K562 (cell line): ENCODE results near the gene UBL3. TPM values are rescaled to one million over a fixed set of nuclear protein-coding genes. Genes with fewer than 3 reads are reported as not detected.

Experiments
- ATAC-seq: fragments of 200-7000 bp; cut with Tn5 transposase; 3 replicates; pipeline ENCODE4 v1.9.1; 2020; ENCODE audit warnings: moderate library complexity
- BruUV-seq: library from RNA; stranded (reverse); fragments of 400-500 nt; replicated peaks from 2 replicates; lab custom pipeline; 2021; lab: Mats Ljungman, UMichigan
- CTCF ChIA-PET: fragments of 300-600 bp; formaldehyde crosslinking; extraction: SDS; loops from one replicate; lab custom pipeline; 2021; ENCODE audit warnings: low intra/inter-chr PET ratio; lab: Yijun Ruan, JAX
- POLR2A ChIA-PET: fragments of 300-600, 350-650 bp; sonication (Branson Sonifier 250); formaldehyde crosslinking; extraction: SDS; loops from one replicate; lab custom pipeline; 2021; ENCODE audit warnings: antibody characterized with exemption, inconsistent platforms; lab: Yijun Ruan, JAX
- DNase-seq, 4 experiments: peaks; one replicate each; pipeline versions ENCODE4 v3.0.0 to v3.0.0-alpha.2; 2011 to 2018; ENCODE audit warnings: low spot score in 3 of 4, mixed read lengths in 3 of 4; ENCODE audit errors: extremely low read depth in 1 of 4
- FAIRE-seq: peaks from 2 replicates; lab custom pipeline; 2011; peaks lifted over from hg19 to GRCh38; lab: Jason Lieb, UNC
- H2AFZ ChIP-seq: 2 replicates; pipeline ENCODE4 v1.6.0; 2011; ENCODE audit warnings: low read depth, low read length, control low read depth, inconsistent platforms
- H3K27ac ChIP-seq: fragments of 200-600 bp; 3 replicates; pipeline ENCODE4 v1.8.0; 2011; ENCODE audit warnings: low read depth, mild to moderate bottlenecking, control low read depth, inconsistent platforms, low read length, moderate library complexity, mixed read lengths; ENCODE audit errors: extremely low read depth
- H3K27me3 ChIP-seq, 2 experiments: fragments of 300-600 bp in 1 of 2; 2 replicates in 1 of 2; 3 replicates in 1 of 2; pipeline versions ENCODE4 v1.6.0 to v1.8.0; 2011; ENCODE audit warnings: inconsistent platforms in 2 of 2, low read length in 2 of 2, mild to moderate bottlenecking in 1 of 2, mixed read lengths in 1 of 2, moderate library complexity in 1 of 2; ENCODE audit not compliant: control insufficient read depth in 2 of 2, insufficient read depth in 2 of 2
- H3K36me3 ChIP-seq: fragments of 300-600 bp; 3 replicates; pipeline ENCODE4 v1.8.0; 2011; ENCODE audit warnings: mild to moderate bottlenecking, low read length, inconsistent platforms; ENCODE audit not compliant: control insufficient read depth, insufficient read depth
- H3K4me1 ChIP-seq, 2 experiments: fragments of 200-600 bp in 1 of 2; replicated peaks in 1 of 2; 2 replicates in 1 of 2; 3 replicates in 1 of 2; pipeline versions ENCODE4 v1.5.1 to v1.8.0; 2011; ENCODE audit warnings: inconsistent platforms in 2 of 2, low read length in 2 of 2, mild to moderate bottlenecking in 1 of 2, mixed read lengths in 1 of 2, moderate library complexity in 1 of 2; ENCODE audit not compliant: control insufficient read depth in 2 of 2, insufficient read depth in 2 of 2
- H3K4me2 ChIP-seq: 2 replicates; pipeline ENCODE4 v1.6.1; 2011; ENCODE audit warnings: low read length, control low read depth, inconsistent platforms, mixed read lengths; ENCODE audit not compliant: insufficient read depth
- H3K4me3 ChIP-seq: fragments of 200-600 bp; sonication (generic), shearing (Covaris generic); 2 replicates; pipeline ENCODE4 v1.5.1; 2016; ENCODE audit warnings: control low read depth, inconsistent platforms
- H3K79me2 ChIP-seq: fragments of 200-600 bp; 3 replicates; pipeline ENCODE4 v1.8.0; 2011; ENCODE audit warnings: low read length, inconsistent platforms; ENCODE audit not compliant: control insufficient read depth, insufficient read depth
- H3K9ac ChIP-seq, 2 experiments: 2 replicates each; pipeline versions ENCODE4 v1.6.0 to v1.6.1; 2011; ENCODE audit warnings: low read depth in 2 of 2, low read length in 2 of 2, control low read depth in 1 of 2, inconsistent platforms in 1 of 2, mild to moderate bottlenecking in 1 of 2, mixed read lengths in 1 of 2; ENCODE audit not compliant: insufficient read depth in 1 of 2
- H3K9me1 ChIP-seq: one replicate; pipeline ENCODE4 v1.6.0; 2011; ENCODE audit warnings: inconsistent platforms, mild to moderate bottlenecking, low read length, moderate library complexity; ENCODE audit not compliant: control insufficient read depth, insufficient read depth
- H3K9me3 ChIP-seq: replicated peaks from 2 replicates; pipeline ENCODE4 v1.5.1; 2011; ENCODE audit warnings: low read depth, low read length, inconsistent platforms; ENCODE audit not compliant: control insufficient read depth, insufficient read depth
- H4K20me1 ChIP-seq: replicated peaks from 2 replicates; pipeline ENCODE4 v1.6.1; 2011; ENCODE audit warnings: low read length, inconsistent platforms, mixed read lengths; ENCODE audit not compliant: control insufficient read depth, insufficient read depth
- CC2D1A ChIP-seq: fragments of 450-650 bp; IDR thresholded peaks from 2 replicates; pipeline ENCODE4 v1.6.1; 2017; ENCODE audit warnings: mild to moderate bottlenecking
- FOXJ2 ChIP-seq: fragments of 200-800 bp; sonication (Bioruptor generic); IDR thresholded peaks from 2 replicates; pipeline ENCODE4 v1.6.1; 2016; ENCODE audit warnings: missing genetic modification characterization, missing compliant biosample characterization
- KAT8 ChIP-seq: fragments of 450-650 bp; IDR thresholded peaks from 2 replicates; pipeline ENCODE4 v1.6.1; 2016; ENCODE audit warnings: low read depth, mild to moderate bottlenecking
- KDM2B ChIP-seq: fragments of 250-450 bp; sonication (Bioruptor Pico); IDR thresholded peaks from 2 replicates; pipeline ENCODE4 v1.8.0; 2021; ENCODE audit warnings: mild to moderate bottlenecking, moderate library complexity
- MAFF ChIP-seq: IDR thresholded peaks from 2 replicates; pipeline ENCODE4 v1.6.1; 2012; ENCODE audit warnings: low read length, improper control_type of control experiment
- MTA3 ChIP-seq: fragments of 450-650 bp; formaldehyde crosslinking; IDR thresholded peaks from 2 replicates; pipeline ENCODE4 v1.6.1; 2017; ENCODE audit warnings: mild to moderate bottlenecking, borderline replicate concordance
- NBN ChIP-seq: fragments of 450-650 bp; IDR thresholded peaks from 2 replicates; pipeline ENCODE4 v1.6.1; 2016; ENCODE audit warnings: low read depth, mild to moderate bottlenecking
- POLR3A ChIP-seq: IDR thresholded peaks from 2 replicates; pipeline ENCODE4 v1.6.1; 2011; ENCODE audit warnings: borderline replicate concordance, mild to moderate bottlenecking, moderate library complexity; ENCODE audit not compliant: insufficient read length, insufficient read depth; ENCODE audit errors: extremely low read depth
- THRAP3 ChIP-seq: fragments of 450-650 bp; IDR thresholded peaks from 2 replicates; pipeline ENCODE4 v1.6.1; 2016; ENCODE audit warnings: mild to moderate bottlenecking, inconsistent platforms, borderline replicate concordance
- TRIM24 ChIP-seq, 2 experiments: fragments of 450-650 bp; IDR thresholded peaks; 2 replicates each; pipeline ENCODE4 v1.6.1; 2016
- ZNF830 ChIP-seq: fragments of 250-450 bp; sonication (Bioruptor Pico); IDR thresholded peaks from 2 replicates; pipeline ENCODE4 v1.5.0; 2021; ENCODE audit warnings: mild to moderate bottlenecking
- WGBS: fragments of 100-300 bp; shearing (Covaris generic); methylation state at CpG from one replicate; pipeline ENCODE4 v1.1.6; 2016; ENCODE audit warnings: low coverage, mixed read lengths; ENCODE audit not compliant: insufficient coverage; ENCODE audit errors: missing lambda C conversion rate; 5-methylcytosine and 5-hydroxymethylcytosine counted together
- in situ Hi-C: fragments of 300-500 bp; cut with MboI; formaldehyde crosslinking; loops from 4 replicates; pipeline ENCODE4 v1.15.0; 2018; ENCODE audit warnings: inconsistent platforms, mixed read lengths
- intact Hi-C: fragments of 100-400 bp; cut with micrococcal nuclease; formaldehyde crosslinking; loops from 2 replicates; pipeline ENCODE4 v1.14.2; 2022
- polyA plus RNA-seq, 8 experiments: library from polyadenylated mRNA; depleted of rRNA in 4 of 8; stranded (reverse) in 5 of 8; unstranded in 3 of 8; fragments of >200 nt; fragmentation: Nextera tagmentation in 2 of 8; fragmentation: Illumina TruSeq in 1 of 8; extraction: Ambion mirVana in 2 of 8; extraction: Trizol in 1 of 8; gene quantifications; 2 replicates each; pipeline versions ENCODE4 v1.2.1 to v1.2.3, GENCODE V29; 2011 to 2014; ENCODE audit warnings: inconsistent platforms in 1 of 8, missing spikeins in 1 of 8
- total RNA-seq, 7 experiments: library from RNA; depleted of rRNA in 6 of 7; stranded (reverse); fragments of >200 nt in 6 of 7; fragmentation: Illumina TruSeq in 2 of 7; extraction: Trizol in 2 of 7; gene quantifications; 2 replicates each; pipeline versions ENCODE4 v1.2.1 to v1.2.3, GENCODE V29; 2011 to 2021; ENCODE audit warnings: low replicate concordance in 1 of 7
- TF ChIP-seq, protein P1 (sequence below): IDR thresholded peaks from 2 replicates; pipeline ENCODE4 v1.6.1; 2012; ENCODE audit warnings: low read depth, low read length, improper control_type of control experiment, borderline replicate concordance

UBL3 gene
- total and polyA plus RNA-seq, 9 of the 15 experiments (the other 6 are each of a cell fraction or from before 2014, with no cell fraction given) = 0.64 to 2.4 (median 1.8) TPM

DNA sequence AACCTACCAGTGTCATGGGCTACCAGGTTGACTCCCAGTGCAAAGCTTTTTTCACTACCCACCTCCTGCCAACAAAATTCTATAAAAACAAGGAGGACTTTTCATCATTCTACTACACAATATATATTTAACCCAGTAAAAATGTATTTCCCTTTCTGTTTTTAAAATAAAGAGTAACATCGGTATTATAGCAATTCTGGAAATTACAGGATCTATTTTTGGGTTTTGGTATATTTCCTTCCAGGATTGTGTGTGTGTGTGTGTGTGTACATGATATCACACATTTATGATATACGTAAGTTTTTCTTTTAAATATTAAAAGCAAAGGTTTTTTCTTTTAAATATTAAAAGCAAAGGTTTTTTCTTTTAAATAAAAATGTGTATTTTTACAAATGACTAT is 6.0 kb upstream of the UBL3 start:
- H4K20me1 ChIP-seq = no peaks in the 10 kb centered on the region
- no peak for FAIRE-seq
- no peaks in the 10 kb centered on the region for H3K9me1 ChIP-seq
- in situ Hi-C loops = no loop called here
- ChIA-PET POLR2A (interaction anchor here (0.7 to 0.8 kb wide), 2 partner anchors 26 to 123 kb away, joined by 3 to 4 read pairs; no protein-coding TSS in a partner anchor), CTCF (no interaction called here)
- H3K36me3 ChIP-seq = no peaks in the 10 kb centered on the region
- BruUV-seq = no TSS peak
- H3K27ac ChIP-seq = no peak overlapping the region
- intact Hi-C loops = no loop called here
- no peaks in the 10 kb centered on the region for H3K9me3 ChIP-seq
- H3K27me3 ChIP-seq = peaks cover 2 to 4% of the 10 kb centered on the region in 2 experiments; a peak in 1 of 5 replicates
- H3K4me1 ChIP-seq = no peaks in the 10 kb centered on the region
- no peak overlapping the region for H3K4me3 ChIP-seq
- no peak overlapping the region for H3K4me2 ChIP-seq
- 5% methylated on average over 2 of the region's 2 CpGs for whole genome bisulfite sequencing
- ATAC-seq = no peak
- DNase-seq = no peak
- no peak for TF ChIP-seq ZNF830
- TF ChIP-seq POLR3A = no peak
- no peak for TF ChIP-seq KDM2B (CRISPR knock-in tag)
- TF ChIP-seq, protein P1, sequence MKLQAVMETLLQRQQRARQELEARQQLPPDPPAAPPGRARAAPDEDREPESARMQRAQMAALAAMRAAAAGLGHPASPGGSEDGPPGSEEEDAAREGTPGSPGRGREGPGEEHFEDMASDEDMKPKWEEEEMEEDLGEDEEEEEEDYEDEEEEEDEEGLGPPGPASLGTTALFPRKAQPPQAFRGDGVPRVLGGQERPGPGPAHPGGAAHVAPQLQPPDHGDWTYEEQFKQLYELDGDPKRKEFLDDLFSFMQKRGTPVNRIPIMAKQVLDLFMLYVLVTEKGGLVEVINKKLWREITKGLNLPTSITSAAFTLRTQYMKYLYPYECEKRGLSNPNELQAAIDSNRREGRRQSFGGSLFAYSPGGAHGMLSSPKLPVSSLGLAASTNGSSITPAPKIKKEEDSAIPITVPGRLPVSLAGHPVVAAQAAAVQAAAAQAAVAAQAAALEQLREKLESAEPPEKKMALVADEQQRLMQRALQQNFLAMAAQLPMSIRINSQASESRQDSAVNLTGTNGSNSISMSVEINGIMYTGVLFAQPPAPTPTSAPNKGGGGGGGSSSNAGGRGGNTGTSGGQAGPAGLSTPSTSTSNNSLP = no peak
- TF ChIP-seq TRIM24 (IDR thresholded peaks at IDR 0.05) = no peak
- no peak for TF ChIP-seq CC2D1A
- TF ChIP-seq KAT8 = no peak
- TF ChIP-seq MAFF = no peak
- no peak for TF ChIP-seq NBN
- no peak for TF ChIP-seq FOXJ2 (tag)
- no peak for TF ChIP-seq MTA3
- TF ChIP-seq THRAP3 = no peak
- TF ChIP-seq, all 486 proteins: peak for 0
- Histone ChIP-seq H2AFZ (no peak overlapping the region), H3K79me2 (no peaks in the 10 kb centered on the region), H3K9ac (no peak overlapping the region)
